Lower lobe of right lung (tissue), 2 donors: ENCODE measurements around the gene KCNG4. TPM values are rescaled to one million over a fixed set of nuclear protein-coding genes. Genes with fewer than 3 reads are reported as not detected.

Experiments
- ATAC-seq, 2 donors: fragments of 200-7000 bp; cut with Tn5 transposase; one replicate each; pipeline ENCODE4 v1.9.1; 2020 to 2022; ENCODE audit warnings: mild to moderate bottlenecking in 2 of 2, moderate library complexity in 2 of 2
- DNase-seq: peaks from one replicate; pipeline ENCODE4 v3.0.0-alpha.2; 2020
- H3K27ac ChIP-seq: fragments of 200-600 bp; one replicate; pipeline ENCODE4 v1.8.0; 2022
- H3K27me3 ChIP-seq: fragments of 200-600 bp; one replicate; pipeline ENCODE4 v1.8.0; 2022; ENCODE audit warnings: low read depth
- H3K36me3 ChIP-seq: fragments of 200-600 bp; one replicate; pipeline ENCODE4 v1.8.0; 2022; ENCODE audit warnings: mild to moderate bottlenecking
- H3K4me1 ChIP-seq: fragments of 200-600 bp; one replicate; pipeline ENCODE4 v1.8.0; 2022
- H3K4me3 ChIP-seq: fragments of 200-600 bp; one replicate; pipeline ENCODE4 v1.8.0; 2022; ENCODE audit warnings: mild to moderate bottlenecking
- H3K9me3 ChIP-seq: fragments of 200-600 bp; one replicate; pipeline ENCODE4 v1.8.0; 2022
- CTCF ChIP-seq: fragments of 200-600 bp; IDR thresholded peaks from one replicate; pipeline ENCODE4 v1.8.0; 2022; ENCODE audit warnings: antibody characterized with exemption, mild to moderate bottlenecking
- intact Hi-C: fragments of 100-400 bp; cut with DNase I; formaldehyde crosslinking; loops from one replicate; pipeline ENCODE4 v1.11.0; 2022
- total RNA-seq: library from RNA; stranded (reverse); fragmentation: NEBNext Ultra II Directional; extraction: Animal tissue kit (Norgen Biotek cat#: 25700); gene quantifications from one replicate; pipeline ENCODE4 v1.2.1, GENCODE V29; 2021
- donor health status: DM: no; HTN: yes; CAD: no; lungs with severe emphysema.

The KCNG4 gene
- total RNA-seq, 1 donor from 2014 or later, result not detected

- H3K4me3 ChIP-seq, result no peak overlapping the region
- ATAC-seq (no peak), DNase-seq (no peak)
- intact Hi-C loops, result no loop called here
- no peak overlapping the region for H3K27ac ChIP-seq
- H3K4me1 ChIP-seq, result no peaks in the 10 kb centered on the region
- H3K36me3 ChIP-seq, result no peaks in the 10 kb centered on the region
- H3K27me3 ChIP-seq, result peaks cover 3% of the 10 kb centered on the region
- H3K9me3 ChIP-seq, result no peaks in the 10 kb centered on the region
- no peak for TF ChIP-seq CTCF
These were observed 31.2 kb upstream of the KCNG4 start for GRCh38 chr16:84271037-84271436.

GRCh38 chr16:84270531-84270930 is 30.7 kb upstream of the KCNG4 start:
- no peak for DNase-seq
- no peak overlapping the region for H3K4me3 ChIP-seq
- H3K27ac ChIP-seq, result no peak overlapping the region
- peaks cover 3% of the 10 kb centered on the region for H3K27me3 ChIP-seq
- ATAC-seq, result no peak
- no peaks in the 10 kb centered on the region for H3K4me1 ChIP-seq
- TF ChIP-seq CTCF, result no peak
- no peaks in the 10 kb centered on the region for H3K9me3 ChIP-seq
- no peaks in the 10 kb centered on the region for H3K36me3 ChIP-seq
- intact Hi-C loops, result no loop called here

- ATAC-seq (no peak), DNase-seq (no peak)
- TF ChIP-seq CTCF, result no peak
- Histone ChIP-seq H3K27me3 (peaks cover 3% of the 10 kb centered on the region), H3K4me3 (no peak overlapping the region), H3K4me1 (no peaks in the 10 kb centered on the region), H3K27ac (no peak overlapping the region), H3K36me3 (no peaks in the 10 kb centered on the region), H3K9me3 (no peaks in the 10 kb centered on the region)
- intact Hi-C loops, result no loop called here
These were observed 30.3 kb upstream of the KCNG4 start for GRCh38 chr16:84270071-84270470.

- no peak for TF ChIP-seq CTCF
These were observed 28.7 kb upstream of the KCNG4 start for GRCh38 chr16:84268291-84269040.

GRCh38 chr16:84267380-84267779 is 27.6 kb upstream of the KCNG4 start:
- no peaks in the 10 kb centered on the region for H3K4me1 ChIP-seq
- H3K27ac ChIP-seq, result no peak overlapping the region
- no peak for TF ChIP-seq CTCF
- intact Hi-C loops, result no loop called here
- H3K27me3 ChIP-seq, result peaks cover 3% of the 10 kb centered on the region
- H3K9me3 ChIP-seq, result no peaks in the 10 kb centered on the region
- ATAC-seq, result no peak
- no peak for DNase-seq
- H3K4me3 ChIP-seq, result no peak overlapping the region
- H3K36me3 ChIP-seq, result no peaks in the 10 kb centered on the region

More at GRCh38 chr16:84268291-84269040, 28.7 kb upstream of the KCNG4 start:
- Histone ChIP-seq H3K36me3 (no peaks in the 10 kb centered on the region), H3K4me1 (no peaks in the 10 kb centered on the region), H3K4me3 (no peak overlapping the region), H3K9me3 (no peaks in the 10 kb centered on the region), H3K27ac (no peak overlapping the region), H3K27me3 (peaks cover 3% of the 10 kb centered on the region)
- ATAC-seq (no peak), DNase-seq (no peak)
- intact Hi-C loops, result no loop called here
